ENCODE data around the gene ARHGAP22. TPM values are rescaled to one million over a fixed set of nuclear protein-coding genes. Genes with fewer than 3 reads are reported as not detected.

The ARHGAP22 gene
- total RNA-seq, 1 donor from 2014 or later: 2.0 TPM

- no peaks in the 10 kb centered on the region for H3K36me3 ChIP-seq
- no peaks in the 10 kb centered on the region for H3K9me3 ChIP-seq
- H3K4me3 ChIP-seq: no peak overlapping the region
- no peaks in the 10 kb centered on the region for H3K4me1 ChIP-seq
- TF ChIP-seq CTCF (IDR thresholded peaks at IDR 0.05): no peak
- H3K27me3 ChIP-seq: no peaks in the 10 kb centered on the region
- intact Hi-C loops (cut with DNase I): no loop called here
- DNase-seq (ENCODE audit: low spot score in 2 of 2): no peak
- no peak overlapping the region for H3K27ac ChIP-seq
Measured at GRCh38 chr10:48623009-48623408, 18.1 kb upstream of the ARHGAP22 start.

GRCh38 chr10:48620719-48621118 lies 15.8 kb upstream of the ARHGAP22 start:
- TF ChIP-seq CTCF (IDR thresholded peaks at IDR 0.05): no peak
- DNase-seq (ENCODE audit: low spot score in 2 of 2): no peak
- Histone ChIP-seq H3K9me3 (peaks cover 0 to 9% of the 10 kb centered on the region in 2 donors), H3K4me3 (no peak overlapping the region), H3K4me1 (no peaks in the 10 kb centered on the region), H3K27me3 (no peaks in the 10 kb centered on the region), H3K27ac (no peak overlapping the region), H3K36me3 (no peaks in the 10 kb centered on the region)
- intact Hi-C loops (cut with DNase I): no loop called here

- no peak overlapping the region for H3K27ac ChIP-seq
- H3K36me3 ChIP-seq: no peaks in the 10 kb centered on the region
- DNase-seq (ENCODE audit: low spot score in 2 of 2): no peak
- intact Hi-C loops (cut with DNase I): no loop called here
- no peak for TF ChIP-seq CTCF (IDR thresholded peaks at IDR 0.05)
- H3K4me1 ChIP-seq: no peaks in the 10 kb centered on the region
- no peak overlapping the region for H3K4me3 ChIP-seq
- no peaks in the 10 kb centered on the region for H3K27me3 ChIP-seq
- peaks cover 0 to 16% of the 10 kb centered on the region in 2 donors for H3K9me3 ChIP-seq
Measured at GRCh38 chr10:48616436-48616835, 11.6 kb upstream of the ARHGAP22 start.

- no peak for DNase-seq (ENCODE audit: low spot score in 2 of 2)
- H3K4me1 ChIP-seq: no peaks in the 10 kb centered on the region
- intact Hi-C loops (cut with DNase I): no loop called here
- no peaks in the 10 kb centered on the region for H3K36me3 ChIP-seq
- H3K4me3 ChIP-seq: no peak overlapping the region
- no peak overlapping the region for H3K27ac ChIP-seq
- no peaks in the 10 kb centered on the region for H3K27me3 ChIP-seq
- no peak for TF ChIP-seq CTCF (IDR thresholded peaks at IDR 0.05)
- H3K9me3 ChIP-seq: peaks cover 0 to 16% of the 10 kb centered on the region in 2 donors
Measured at GRCh38 chr10:48614481-48615390, 9.9 kb upstream of the ARHGAP22 start.

- no peak for TF ChIP-seq CTCF (IDR thresholded peaks at IDR 0.05)
- Histone ChIP-seq H3K4me1 (no peaks in the 10 kb centered on the region), H3K9me3 (peaks cover 0 to 16% of the 10 kb centered on the region in 2 donors), H3K27ac (no peak overlapping the region), H3K4me3 (no peak overlapping the region), H3K27me3 (no peaks in the 10 kb centered on the region), H3K36me3 (no peaks in the 10 kb centered on the region)
- intact Hi-C loops (cut with DNase I): no loop called here
- DNase-seq (ENCODE audit: low spot score in 2 of 2): no peak
Measured at GRCh38 chr10:48613016-48613415, 8.1 kb upstream of the ARHGAP22 start.

All from ascending aorta (tissue), 2 donors.